Loucy (cell line): Measurements from ENCODE around the gene GNPTAB.

Source experiments
- H2AFZ ChIP-seq: fragments of 200-600 bp; sonication (generic); 2 replicates; pipeline ENCODE4 v1.6.0; 2016; ENCODE audit warnings: antibody characterized with exemption, mild to moderate bottlenecking, low read length, moderate library complexity
- H3F3A ChIP-seq: fragments of 200-600 bp; 2 replicates; pipeline ENCODE4 v1.6.0; 2016; ENCODE audit warnings: antibody characterized with exemption, low read depth, mild to moderate bottlenecking
- H3K27me3 ChIP-seq: fragments of 200-600 bp; sonication (generic); 2 replicates; pipeline ENCODE4 v1.6.1; 2014; ENCODE audit warnings: low read length, mild to moderate bottlenecking; ENCODE audit not compliant: insufficient read depth, poor library complexity, severe bottlenecking
- H3K36me3 ChIP-seq: fragments of 200-600 bp; sonication (generic); 2 replicates; pipeline ENCODE4 v1.6.1; 2016; ENCODE audit warnings: low read length; ENCODE audit not compliant: insufficient read depth
- H3K4me1 ChIP-seq: fragments of 200-600 bp; sonication (generic); 2 replicates; pipeline ENCODE4 v1.5.1; 2014; ENCODE audit warnings: low read length, mild to moderate bottlenecking; ENCODE audit not compliant: insufficient read depth, poor library complexity, severe bottlenecking
- H3K4me2 ChIP-seq: fragments of 200-600 bp; sonication (generic); 2 replicates; pipeline ENCODE4 v1.6.0; 2014; ENCODE audit warnings: antibody characterized with exemption, low read length, low read depth, mild to moderate bottlenecking; ENCODE audit not compliant: poor library complexity, severe bottlenecking
- H3K4me3 ChIP-seq: fragments of 200-600 bp; sonication (generic); 2 replicates; pipeline ENCODE4 v1.5.1; 2014; ENCODE audit warnings: low read length, mild to moderate bottlenecking, mixed read lengths; ENCODE audit not compliant: poor library complexity, severe bottlenecking
- H3K79me2 ChIP-seq: fragments of 200-600 bp; sonication (generic); 2 replicates; pipeline ENCODE4 v1.6.1; 2014; ENCODE audit warnings: low read length; ENCODE audit not compliant: insufficient read depth
- H3K9ac ChIP-seq: fragments of 200-600 bp; sonication (generic); 2 replicates; pipeline ENCODE4 v1.6.0; 2014; ENCODE audit warnings: mild to moderate bottlenecking, low read depth, low read length, moderate library complexity; ENCODE audit not compliant: poor library complexity, severe bottlenecking
- H3K9me2 ChIP-seq: fragments of 200-600 bp; sonication (generic); replicated peaks from 2 replicates; pipeline ENCODE4 v1.6.1; 2016; ENCODE audit warnings: low read depth, low read length, mixed read lengths
- H3K9me3 ChIP-seq: fragments of 200-600 bp; sonication (generic); 2 replicates; pipeline ENCODE4 v1.6.1; 2014; ENCODE audit warnings: mild to moderate bottlenecking, antibody characterized with exemption, low read length, low read depth; ENCODE audit not compliant: insufficient read depth
- H4K20me1 ChIP-seq: fragments of 200-600 bp; sonication (generic); 2 replicates; pipeline ENCODE4 v1.6.0; 2014; ENCODE audit warnings: antibody characterized with exemption, low read length, mild to moderate bottlenecking; ENCODE audit not compliant: insufficient read depth, poor library complexity, severe bottlenecking
- EZH2phosphoT487 ChIP-seq: fragments of 200-600 bp; IDR thresholded peaks from 2 replicates; pipeline ENCODE4 v1.6.1; 2018; ENCODE audit warnings: antibody characterized with exemption, mild to moderate bottlenecking, moderate library complexity, borderline replicate concordance
- TF ChIP-seq, protein P1 (sequence below): fragments of 200-600 bp; sonication (generic); conservative IDR thresholded peaks from 2 replicates; pipeline ENCODE4 v1.5.1; 2014; ENCODE audit warnings: mild to moderate bottlenecking, antibody characterized with exemption, low read length

Gene GNPTAB

DNA sequence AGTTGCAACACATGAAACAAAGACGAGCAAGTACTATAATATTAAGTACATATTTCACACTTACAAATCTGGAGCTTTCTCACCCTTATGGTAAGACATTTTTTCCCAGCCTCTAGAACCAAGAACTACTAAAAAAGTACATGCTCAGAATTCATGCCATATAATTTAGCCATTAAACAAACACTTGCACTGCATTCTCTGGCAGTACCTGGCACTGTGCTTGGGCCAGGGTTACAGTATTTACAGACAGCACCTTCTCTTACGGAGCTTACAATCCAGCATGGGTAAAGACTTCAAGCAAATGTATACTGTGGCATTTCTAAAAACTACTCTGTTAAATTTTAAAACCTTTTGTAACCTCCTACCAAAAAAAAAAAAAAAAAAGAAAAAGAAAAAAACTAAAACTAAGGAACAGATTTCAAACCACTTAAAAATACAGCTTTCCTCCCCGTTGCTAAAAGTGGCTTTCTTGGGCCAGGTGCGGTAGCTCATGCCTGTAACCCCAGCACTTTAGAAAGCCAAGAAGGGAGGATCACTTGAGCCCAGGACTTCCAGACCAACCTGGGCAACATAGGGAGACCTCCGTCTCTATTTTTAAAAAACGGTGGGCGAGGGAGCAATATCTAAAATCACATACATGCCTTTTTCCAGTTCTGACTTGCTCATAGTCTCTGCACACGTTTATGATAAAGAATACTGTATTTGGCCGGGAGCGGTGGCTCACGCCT, 956 bp downstream of the GNPTAB start:
- H3K4me2 ChIP-seq: peak overlapping the region; percentile 67
- no peaks in the 10 kb centered on the region for H3F3A ChIP-seq
- H3K9me2 ChIP-seq: no peaks in the 10 kb centered on the region
- H3K9me3 ChIP-seq: no peaks in the 10 kb centered on the region
- peaks cover 58% of the 10 kb centered on the region for H3K79me2 ChIP-seq
- peaks cover 57% of the 10 kb centered on the region for H3K4me1 ChIP-seq
- peak overlapping the region; percentile 92 for H3K4me3 ChIP-seq
- H3K36me3 ChIP-seq: no peaks in the 10 kb centered on the region
- peak overlapping the region; percentile 87 for H3K9ac ChIP-seq
- H2AFZ ChIP-seq: peak overlapping the region; percentile 86
- TF ChIP-seq, protein P1, sequence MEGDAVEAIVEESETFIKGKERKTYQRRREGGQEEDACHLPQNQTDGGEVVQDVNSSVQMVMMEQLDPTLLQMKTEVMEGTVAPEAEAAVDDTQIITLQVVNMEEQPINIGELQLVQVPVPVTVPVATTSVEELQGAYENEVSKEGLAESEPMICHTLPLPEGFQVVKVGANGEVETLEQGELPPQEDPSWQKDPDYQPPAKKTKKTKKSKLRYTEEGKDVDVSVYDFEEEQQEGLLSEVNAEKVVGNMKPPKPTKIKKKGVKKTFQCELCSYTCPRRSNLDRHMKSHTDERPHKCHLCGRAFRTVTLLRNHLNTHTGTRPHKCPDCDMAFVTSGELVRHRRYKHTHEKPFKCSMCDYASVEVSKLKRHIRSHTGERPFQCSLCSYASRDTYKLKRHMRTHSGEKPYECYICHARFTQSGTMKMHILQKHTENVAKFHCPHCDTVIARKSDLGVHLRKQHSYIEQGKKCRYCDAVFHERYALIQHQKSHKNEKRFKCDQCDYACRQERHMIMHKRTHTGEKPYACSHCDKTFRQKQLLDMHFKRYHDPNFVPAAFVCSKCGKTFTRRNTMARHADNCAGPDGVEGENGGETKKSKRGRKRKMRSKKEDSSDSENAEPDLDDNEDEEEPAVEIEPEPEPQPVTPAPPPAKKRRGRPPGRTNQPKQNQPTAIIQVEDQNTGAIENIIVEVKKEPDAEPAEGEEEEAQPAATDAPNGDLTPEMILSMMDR: no peak
- no peak for TF ChIP-seq EZH2phosphoT487
- H4K20me1 ChIP-seq: peaks cover 13% of the 10 kb centered on the region
- H3K27me3 ChIP-seq: no peaks in the 10 kb centered on the region

DNA sequence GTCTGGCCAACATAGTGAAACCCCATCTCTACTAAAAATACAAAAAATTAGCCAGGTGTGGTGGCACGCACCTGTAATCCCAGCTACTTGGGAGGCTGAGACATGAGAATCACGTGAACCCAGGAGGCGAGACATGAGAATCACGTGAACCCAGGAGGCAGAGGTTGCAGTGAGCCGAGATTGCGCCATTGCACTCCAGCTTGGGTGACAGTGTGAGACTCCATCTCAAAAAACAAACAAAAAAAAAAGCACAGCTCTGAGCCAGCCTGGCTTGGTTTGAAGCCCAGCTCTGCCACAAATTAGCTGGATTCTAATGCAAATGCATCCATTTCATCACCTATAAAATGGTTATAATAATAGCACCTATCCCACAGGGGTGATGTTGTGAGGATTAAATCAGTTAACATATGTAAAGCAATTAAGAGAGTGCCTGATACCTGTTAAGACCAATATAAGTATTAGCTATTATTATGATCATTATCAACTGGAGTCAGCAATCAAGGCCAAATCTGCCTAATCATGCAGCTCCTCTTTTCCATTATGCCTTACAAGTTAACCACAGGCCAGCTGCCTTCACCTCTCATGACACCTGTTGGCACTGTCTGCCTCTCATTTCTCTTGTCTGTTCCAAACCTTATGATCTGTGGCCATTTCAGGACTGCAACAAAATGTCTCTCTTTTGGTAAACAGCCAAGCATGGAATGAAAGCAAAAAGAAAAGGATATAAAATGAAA, 2.1 kb downstream of the GNPTAB start:
- no peaks in the 10 kb centered on the region for H3K9me2 ChIP-seq
- no peaks in the 10 kb centered on the region for H3K27me3 ChIP-seq
- TF ChIP-seq, protein P1: no peak
- TF ChIP-seq EZH2phosphoT487: no peak
- peak overlapping the region; percentile 87 for H3K9ac ChIP-seq
- H3F3A ChIP-seq: peaks cover under 1% of the 10 kb centered on the region; the same call in 1 of the 2 replicates
- no peaks in the 10 kb centered on the region for H3K9me3 ChIP-seq
- H4K20me1 ChIP-seq: peaks cover 16% of the 10 kb centered on the region
- H3K4me1 ChIP-seq: peaks cover 61% of the 10 kb centered on the region
- no peaks in the 10 kb centered on the region for H3K36me3 ChIP-seq
- no peak overlapping the region for H2AFZ ChIP-seq
- H3K79me2 ChIP-seq: peaks cover 62% of the 10 kb centered on the region
- peak overlapping the region; percentile 92 for H3K4me3 ChIP-seq
- peak overlapping the region; percentile 67 for H3K4me2 ChIP-seq

DNA sequence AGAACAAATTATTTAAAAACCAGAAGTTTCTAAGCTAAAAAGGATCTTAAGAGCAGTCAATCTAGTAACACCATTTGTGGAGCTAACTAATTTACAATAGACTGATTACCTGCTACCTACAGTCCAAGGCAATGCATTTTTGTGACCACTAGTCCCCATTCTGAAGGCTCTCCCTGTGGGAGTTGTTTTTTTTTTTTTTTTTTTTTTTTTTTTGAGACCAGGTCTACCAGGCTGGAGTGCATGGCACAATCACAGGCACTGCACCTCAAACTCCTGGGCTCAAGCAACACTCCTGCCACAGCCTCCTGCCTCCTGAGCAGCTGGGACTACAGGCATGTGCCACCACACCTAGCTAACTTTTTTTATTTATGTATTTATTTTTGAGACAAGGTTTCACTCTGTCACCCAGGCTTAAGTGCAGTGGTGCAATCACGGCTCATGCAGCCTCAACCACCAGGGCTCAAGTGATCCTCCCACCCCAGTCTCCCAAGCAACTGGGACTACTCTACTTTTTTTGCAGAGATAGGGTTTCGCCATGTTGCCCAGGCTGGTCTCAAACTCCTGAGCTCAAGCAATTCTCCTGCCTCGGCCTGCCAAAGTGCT, 3.9 kb downstream of the GNPTAB start:
- Histone ChIP-seq H4K20me1 (peaks cover 16% of the 10 kb centered on the region), H3K4me3 (peak overlapping the region; percentile 92), H3K9me2 (no peaks in the 10 kb centered on the region), H3K27me3 (no peaks in the 10 kb centered on the region), H3K36me3 (no peaks in the 10 kb centered on the region), H2AFZ (no peak overlapping the region), H3K9ac (peak overlapping the region; percentile 87), H3K4me1 (peaks cover 73% of the 10 kb centered on the region), H3F3A (peaks cover 2% of the 10 kb centered on the region; the same call in 1 of the 2 replicates), H3K79me2 (peaks cover 76% of the 10 kb centered on the region), H3K9me3 (no peaks in the 10 kb centered on the region), H3K4me2 (peak overlapping the region; percentile 67)
- TF ChIP-seq, protein P1: no peak
- TF ChIP-seq EZH2phosphoT487: no peak
